ENCODE measurements around the gene KCNK5. TPM values are rescaled to one million over a fixed set of nuclear protein-coding genes. Genes with fewer than 3 reads are reported as not detected.

The KCNK5 gene
- total RNA-seq, 6 experiments from 2014 or later: not detected

GRCh38 chr6:39157511-39157910 is 71.8 kb downstream of the KCNK5 start:
- no peak overlapping the region for H3K4me3 Mint-ChIP-seq
- no peaks in the 10 kb centered on the region for H3K4me1 Mint-ChIP-seq (ENCODE audit: low read depth)
- H3K27me3 Mint-ChIP-seq (ENCODE audit: insufficient read depth): peaks cover 2% of the 10 kb centered on the region; the same call in 1 of the 2 replicates
- peaks cover 34% of the 10 kb centered on the region for H3K9me3 Mint-ChIP-seq
- TF ChIP-seq CTCF (IDR thresholded peaks at IDR 0.05): no peak
- DNase-seq: no peak
- H3K36me3 Mint-ChIP-seq (ENCODE audit: low read depth): no peaks in the 10 kb centered on the region
- no peak overlapping the region for H3K27ac Mint-ChIP-seq

GRCh38 chr6:39156801-39157200 is 72.5 kb downstream of the KCNK5 start:
- peaks cover 2% of the 10 kb centered on the region; the same call in 1 of the 2 replicates for H3K27me3 Mint-ChIP-seq (ENCODE audit: insufficient read depth)
- H3K27ac Mint-ChIP-seq: no peak overlapping the region
- no peaks in the 10 kb centered on the region for H3K36me3 Mint-ChIP-seq (ENCODE audit: low read depth)
- H3K4me1 Mint-ChIP-seq (ENCODE audit: low read depth): no peaks in the 10 kb centered on the region
- H3K9me3 Mint-ChIP-seq: peaks cover 34% of the 10 kb centered on the region
- DNase-seq: no peak
- TF ChIP-seq CTCF (IDR thresholded peaks at IDR 0.05): no peak
- H3K4me3 Mint-ChIP-seq: no peak overlapping the region

- H3K4me3 Mint-ChIP-seq: no peak overlapping the region
- H3K4me1 Mint-ChIP-seq (ENCODE audit: low read depth): no peaks in the 10 kb centered on the region
- H3K36me3 Mint-ChIP-seq (ENCODE audit: low read depth): no peaks in the 10 kb centered on the region
- H3K27me3 Mint-ChIP-seq (ENCODE audit: insufficient read depth): no peaks in the 10 kb centered on the region
- H3K9me3 Mint-ChIP-seq: peaks cover 21% of the 10 kb centered on the region
- H3K27ac Mint-ChIP-seq: no peak overlapping the region
- DNase-seq: no peak
- no peak for TF ChIP-seq CTCF (IDR thresholded peaks at IDR 0.05)
Measured at GRCh38 chr6:39154705-39155104, 74.6 kb downstream of the KCNK5 start.

- Mint-ChIP-seq H3K27me3 (ENCODE audit: insufficient read depth) (no peaks in the 10 kb centered on the region), H3K4me3 (no peak overlapping the region), H3K36me3 (ENCODE audit: low read depth) (no peaks in the 10 kb centered on the region), H3K9me3 (peaks cover 16% of the 10 kb centered on the region), H3K4me1 (ENCODE audit: low read depth) (no peaks in the 10 kb centered on the region), H3K27ac (no peak overlapping the region)
- DNase-seq: no peak
- no peak for TF ChIP-seq CTCF (IDR thresholded peaks at IDR 0.05)
Measured at GRCh38 chr6:39153766-39154397, 75.4 kb downstream of the KCNK5 start.

- H3K27me3 Mint-ChIP-seq (ENCODE audit: insufficient read depth): no peaks in the 10 kb centered on the region
- no peak overlapping the region for H3K4me3 Mint-ChIP-seq
- no peak for DNase-seq
- peaks cover 5% of the 10 kb centered on the region; the same call in 1 of the 2 replicates for H3K9me3 Mint-ChIP-seq
- no peak for TF ChIP-seq CTCF (IDR thresholded peaks at IDR 0.05)
- H3K4me1 Mint-ChIP-seq (ENCODE audit: low read depth): no peaks in the 10 kb centered on the region
- H3K27ac Mint-ChIP-seq: no peak overlapping the region
- no peaks in the 10 kb centered on the region for H3K36me3 Mint-ChIP-seq (ENCODE audit: low read depth)
Measured at GRCh38 chr6:39152262-39152661, 77.0 kb downstream of the KCNK5 start.
